GM23338 (cell line): ENCODE data around the gene AKAP13.

Experiments used
- EZH2 ChIP-seq: fragments of 200-600 bp; sonication (generic); IDR thresholded peaks from one replicate; pipeline ENCODE4 v1.8.0; 2017; ENCODE audit warnings: antibody characterized with exemption, mild to moderate bottlenecking, low read depth; ENCODE audit not compliant: unreplicated experiment
- EZH2phosphoT487 ChIP-seq: fragments of 200-600 bp; sonication (generic); IDR thresholded peaks from one replicate; pipeline ENCODE4 v1.8.1; 2018; ENCODE audit warnings: antibody characterized with exemption; ENCODE audit not compliant: unreplicated experiment
- JUNB ChIP-seq: IDR thresholded peaks from one replicate; pipeline ENCODE4 v1.6.1; 2016; ENCODE audit warnings: antibody characterized with exemption; ENCODE audit not compliant: unreplicated experiment
- POLR2AphosphoS5 ChIP-seq: IDR thresholded peaks from 2 replicates; pipeline ENCODE4 v1.6.1; 2016; ENCODE audit warnings: antibody characterized with exemption, low read depth
- ZNF114 ChIP-seq: fragments of 250-450 bp; sonication (Bioruptor Pico); IDR thresholded peaks from 2 replicates; pipeline ENCODE4 v1.5.0; 2020; ENCODE audit warnings: mild to moderate bottlenecking, moderate library complexity
- TF ChIP-seq, protein P1 (sequence below), 2 experiments: fragments of 200-600 bp in 1 of 2; sonication (generic) in 1 of 2; conservative IDR thresholded peaks; 2 replicates each; pipeline versions ENCODE4 v1.5.1 to v1.6.1; 2016 to 2017; ENCODE audit warnings: antibody characterized with exemption in 2 of 2, low read depth in 2 of 2, mild to moderate bottlenecking in 2 of 2, moderate library complexity in 1 of 2
- TF ChIP-seq, protein P2 (sequence below): IDR thresholded peaks from one replicate; pipeline ENCODE4 v1.6.1; 2018; ENCODE audit warnings: antibody characterized with exemption; ENCODE audit not compliant: unreplicated experiment

DNA sequence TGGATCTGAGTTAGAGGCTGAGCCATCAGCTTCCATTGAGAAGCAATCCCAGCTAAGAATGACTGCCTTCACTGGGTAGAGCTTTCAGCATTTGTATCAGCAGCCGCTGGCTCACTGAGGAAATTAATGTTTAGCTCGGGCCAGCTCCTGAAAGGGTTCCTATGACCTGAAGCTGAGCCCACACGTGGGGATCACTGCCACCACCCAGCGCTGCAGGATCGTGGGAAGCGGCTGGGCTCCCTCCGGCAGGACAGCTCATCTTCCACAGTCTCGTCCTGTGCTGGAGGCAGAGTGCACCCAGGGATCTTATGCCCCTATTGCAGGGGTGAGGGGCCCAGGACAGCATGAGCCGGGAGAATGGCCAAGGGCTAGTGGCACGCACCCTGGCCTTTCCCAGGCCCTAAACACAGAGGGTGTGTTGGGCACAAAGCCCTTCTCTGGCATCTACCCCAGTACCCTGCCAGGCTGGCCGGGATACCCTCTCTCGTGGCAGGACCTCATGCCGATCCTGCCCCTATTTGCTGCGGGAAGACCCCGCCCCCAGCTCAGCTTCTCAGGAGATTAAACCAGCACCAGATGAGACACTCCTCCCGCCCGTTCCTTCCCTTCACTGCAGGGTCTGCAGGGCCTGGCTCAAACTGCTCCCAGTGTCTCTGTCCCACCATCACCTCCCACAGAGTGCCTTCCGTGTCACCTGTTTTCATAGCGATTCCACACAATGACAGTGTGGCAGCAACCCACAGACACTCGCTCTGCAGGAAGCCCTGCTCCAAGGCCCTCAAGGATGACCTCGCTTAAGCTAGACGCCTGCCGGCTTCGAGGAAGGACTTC lies 385.8 kb downstream of the AKAP13 start:
- TF ChIP-seq, protein P1, sequence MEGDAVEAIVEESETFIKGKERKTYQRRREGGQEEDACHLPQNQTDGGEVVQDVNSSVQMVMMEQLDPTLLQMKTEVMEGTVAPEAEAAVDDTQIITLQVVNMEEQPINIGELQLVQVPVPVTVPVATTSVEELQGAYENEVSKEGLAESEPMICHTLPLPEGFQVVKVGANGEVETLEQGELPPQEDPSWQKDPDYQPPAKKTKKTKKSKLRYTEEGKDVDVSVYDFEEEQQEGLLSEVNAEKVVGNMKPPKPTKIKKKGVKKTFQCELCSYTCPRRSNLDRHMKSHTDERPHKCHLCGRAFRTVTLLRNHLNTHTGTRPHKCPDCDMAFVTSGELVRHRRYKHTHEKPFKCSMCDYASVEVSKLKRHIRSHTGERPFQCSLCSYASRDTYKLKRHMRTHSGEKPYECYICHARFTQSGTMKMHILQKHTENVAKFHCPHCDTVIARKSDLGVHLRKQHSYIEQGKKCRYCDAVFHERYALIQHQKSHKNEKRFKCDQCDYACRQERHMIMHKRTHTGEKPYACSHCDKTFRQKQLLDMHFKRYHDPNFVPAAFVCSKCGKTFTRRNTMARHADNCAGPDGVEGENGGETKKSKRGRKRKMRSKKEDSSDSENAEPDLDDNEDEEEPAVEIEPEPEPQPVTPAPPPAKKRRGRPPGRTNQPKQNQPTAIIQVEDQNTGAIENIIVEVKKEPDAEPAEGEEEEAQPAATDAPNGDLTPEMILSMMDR (conservative IDR thresholded peaks at IDR 0.05; ENCODE audit: low read depth in 2 of 2) = no peak
- TF ChIP-seq JUNB = no peak
- TF ChIP-seq ZNF114 (CRISPR knock-in tag) = no peak
- TF ChIP-seq EZH2 = no peak
- no peak for TF ChIP-seq EZH2phosphoT487
- TF ChIP-seq, protein P2, sequence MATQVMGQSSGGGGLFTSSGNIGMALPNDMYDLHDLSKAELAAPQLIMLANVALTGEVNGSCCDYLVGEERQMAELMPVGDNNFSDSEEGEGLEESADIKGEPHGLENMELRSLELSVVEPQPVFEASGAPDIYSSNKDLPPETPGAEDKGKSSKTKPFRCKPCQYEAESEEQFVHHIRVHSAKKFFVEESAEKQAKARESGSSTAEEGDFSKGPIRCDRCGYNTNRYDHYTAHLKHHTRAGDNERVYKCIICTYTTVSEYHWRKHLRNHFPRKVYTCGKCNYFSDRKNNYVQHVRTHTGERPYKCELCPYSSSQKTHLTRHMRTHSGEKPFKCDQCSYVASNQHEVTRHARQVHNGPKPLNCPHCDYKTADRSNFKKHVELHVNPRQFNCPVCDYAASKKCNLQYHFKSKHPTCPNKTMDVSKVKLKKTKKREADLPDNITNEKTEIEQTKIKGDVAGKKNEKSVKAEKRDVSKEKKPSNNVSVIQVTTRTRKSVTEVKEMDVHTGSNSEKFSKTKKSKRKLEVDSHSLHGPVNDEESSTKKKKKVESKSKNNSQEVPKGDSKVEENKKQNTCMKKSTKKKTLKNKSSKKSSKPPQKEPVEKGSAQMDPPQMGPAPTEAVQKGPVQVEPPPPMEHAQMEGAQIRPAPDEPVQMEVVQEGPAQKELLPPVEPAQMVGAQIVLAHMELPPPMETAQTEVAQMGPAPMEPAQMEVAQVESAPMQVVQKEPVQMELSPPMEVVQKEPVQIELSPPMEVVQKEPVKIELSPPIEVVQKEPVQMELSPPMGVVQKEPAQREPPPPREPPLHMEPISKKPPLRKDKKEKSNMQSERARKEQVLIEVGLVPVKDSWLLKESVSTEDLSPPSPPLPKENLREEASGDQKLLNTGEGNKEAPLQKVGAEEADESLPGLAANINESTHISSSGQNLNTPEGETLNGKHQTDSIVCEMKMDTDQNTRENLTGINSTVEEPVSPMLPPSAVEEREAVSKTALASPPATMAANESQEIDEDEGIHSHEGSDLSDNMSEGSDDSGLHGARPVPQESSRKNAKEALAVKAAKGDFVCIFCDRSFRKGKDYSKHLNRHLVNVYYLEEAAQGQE = no peak
- no peak for TF ChIP-seq POLR2AphosphoS5
